Measurements from ENCODE around the gene CCDC27.
A peak's percentile ranks its signal among the peaks of the same experiment; 100 is the strongest.

CCDC27 gene

DNA sequence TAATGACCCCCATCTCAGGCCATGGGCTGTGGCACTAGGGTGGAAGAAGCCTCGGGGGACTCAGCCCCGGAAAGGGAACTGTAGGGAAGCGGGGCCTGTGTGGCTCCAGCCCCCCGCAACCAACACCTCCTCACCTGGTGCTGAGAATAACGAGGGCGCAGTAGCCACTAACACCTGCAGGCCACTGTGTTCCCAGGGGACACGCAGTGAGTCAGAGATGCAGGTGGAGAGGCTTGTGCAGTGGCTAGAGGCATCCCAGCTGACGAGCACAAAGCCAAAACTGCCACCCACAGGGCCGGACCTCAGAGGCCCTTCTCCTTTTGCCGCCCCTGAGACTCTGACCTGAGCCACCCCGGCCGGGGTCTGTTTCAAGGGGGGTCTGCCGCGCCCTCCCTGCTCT lies 33.5 kb upstream of the CCDC27 start:
- DNase-seq = no peak

DNA sequence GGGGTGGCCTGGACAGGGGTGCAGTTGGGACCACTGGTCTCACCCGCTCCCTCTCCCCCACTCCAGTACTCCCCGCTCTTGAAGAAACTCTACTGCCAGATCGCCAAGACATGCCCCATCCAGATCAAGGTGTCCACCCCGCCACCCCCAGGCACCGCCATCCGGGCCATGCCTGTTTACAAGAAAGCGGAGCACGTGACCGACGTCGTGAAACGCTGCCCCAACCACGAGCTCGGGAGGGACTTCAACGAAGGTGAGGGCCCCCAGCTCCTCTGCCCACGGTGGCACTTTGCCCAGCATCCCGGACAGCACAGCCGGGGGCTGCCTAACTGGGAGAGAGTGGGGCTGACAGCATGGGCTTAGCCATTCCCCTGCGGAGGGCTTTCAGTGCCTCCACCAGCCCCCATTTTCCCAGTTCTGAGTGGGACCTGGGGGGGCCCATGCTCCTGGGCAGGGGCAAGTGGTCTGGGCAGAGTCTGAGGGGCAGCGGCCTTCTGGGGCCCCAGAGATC lies 30.2 kb upstream of the CCDC27 start:
- DNase-seq = no peak

DNA sequence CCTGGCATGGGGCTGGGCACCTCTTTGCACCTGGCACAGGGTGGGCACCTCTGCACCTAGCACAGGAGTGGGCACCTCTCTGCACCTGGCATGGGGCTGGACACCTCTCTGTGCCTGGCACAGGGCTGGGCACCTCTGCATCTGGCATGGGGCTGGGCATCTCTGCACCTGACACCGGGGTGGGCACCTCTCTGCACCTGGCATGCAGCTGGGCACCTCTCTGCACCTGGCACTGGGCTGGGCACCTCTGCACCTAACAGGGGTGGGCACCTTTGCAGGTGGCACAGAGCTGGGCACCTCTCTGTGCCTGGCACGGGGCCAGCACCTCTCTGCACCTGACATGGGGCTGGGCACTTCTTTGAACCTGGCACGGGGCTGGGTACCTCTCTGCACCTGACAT lies 29.4 kb upstream of the CCDC27 start:
- no peak for DNase-seq

DNA sequence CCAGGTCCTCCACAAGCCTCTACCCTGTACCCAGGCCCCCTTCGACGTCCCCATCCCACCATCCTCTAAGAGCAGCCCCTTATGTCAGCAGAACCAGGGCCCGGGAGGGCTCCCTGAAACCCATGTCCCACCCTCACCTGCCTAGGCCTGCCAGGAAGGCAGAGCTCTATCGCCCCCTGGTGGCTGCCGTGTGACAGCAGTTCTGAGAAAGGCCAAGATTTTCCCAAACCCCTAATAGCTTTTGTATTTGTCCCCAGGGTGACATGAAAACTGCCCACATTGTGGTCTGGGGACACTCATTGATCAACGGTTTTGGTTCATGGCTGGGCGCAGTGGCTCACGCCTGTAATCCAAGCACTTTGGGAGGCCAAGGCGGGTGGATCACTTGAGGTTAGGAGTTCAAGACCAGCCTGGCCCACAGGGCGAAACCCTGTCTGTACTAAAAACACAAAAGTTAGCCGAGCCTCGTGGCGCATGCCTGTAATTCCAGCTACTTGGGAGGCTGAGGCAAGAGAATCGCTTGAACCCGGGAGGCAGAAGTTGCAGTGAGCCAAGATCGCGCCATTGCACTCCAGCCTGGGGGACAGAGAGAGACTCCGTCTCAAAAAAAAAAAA lies 27.7 kb upstream of the CCDC27 start:
- peak; percentile 5 for DNase-seq

DNA sequence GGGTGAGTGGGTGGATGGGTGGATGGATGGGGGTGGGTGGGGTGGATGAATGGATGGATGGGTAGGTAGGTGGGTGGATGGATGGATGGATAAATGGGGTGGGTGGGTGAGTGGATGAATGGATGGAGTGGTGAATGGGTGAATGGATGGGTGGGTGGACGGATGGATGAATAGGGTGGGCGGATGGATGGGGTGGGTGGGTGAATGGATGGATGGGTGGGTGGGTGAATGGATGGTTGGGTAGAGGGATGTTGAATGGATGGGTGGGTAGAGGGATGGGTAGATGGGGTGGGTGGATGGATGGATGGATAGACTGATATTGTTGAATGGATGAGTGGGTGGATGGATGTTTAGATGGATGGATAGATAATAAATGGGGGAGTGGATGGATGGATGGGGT lies 26.9 kb upstream of the CCDC27 start:
- DNase-seq = no peak

DNA sequence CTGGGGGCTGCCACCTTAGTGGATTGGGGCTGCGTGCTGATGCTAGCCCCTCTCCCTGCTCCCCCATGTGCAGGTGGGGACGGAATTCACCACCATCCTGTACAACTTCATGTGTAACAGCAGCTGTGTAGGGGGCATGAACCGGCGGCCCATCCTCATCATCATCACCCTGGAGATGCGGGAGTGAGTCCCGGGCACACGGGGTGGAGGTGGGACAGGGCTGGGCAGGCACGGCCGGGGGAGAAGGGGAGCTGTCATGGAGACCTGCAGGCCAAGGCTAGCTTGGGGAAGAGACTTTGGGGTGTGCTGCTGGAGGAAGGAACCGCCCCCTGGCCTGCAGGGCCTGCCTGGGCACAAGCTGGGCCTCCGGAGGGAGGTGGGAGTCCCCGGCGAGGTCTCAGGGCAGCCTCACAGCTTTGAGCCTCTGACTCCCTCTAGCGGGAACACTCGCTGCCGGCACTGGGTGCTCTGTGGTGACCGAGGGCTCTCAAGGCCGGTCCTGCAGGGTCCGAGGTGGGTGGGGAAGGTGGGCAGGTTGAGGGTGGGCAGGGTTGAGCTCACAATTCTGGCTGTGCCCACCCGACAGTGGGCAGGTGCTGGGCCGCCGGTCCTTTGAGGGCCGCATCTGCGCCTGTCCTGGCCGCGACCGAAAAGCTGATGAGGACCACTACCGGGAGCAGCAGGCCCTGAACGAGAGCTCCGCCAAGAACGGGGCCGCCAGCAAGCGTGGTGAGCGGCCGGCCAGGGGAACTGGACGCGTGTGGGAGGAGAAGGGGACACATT lies 25.0 kb upstream of the CCDC27 start:
- DNase-seq = peak; percentile 12

DNA sequence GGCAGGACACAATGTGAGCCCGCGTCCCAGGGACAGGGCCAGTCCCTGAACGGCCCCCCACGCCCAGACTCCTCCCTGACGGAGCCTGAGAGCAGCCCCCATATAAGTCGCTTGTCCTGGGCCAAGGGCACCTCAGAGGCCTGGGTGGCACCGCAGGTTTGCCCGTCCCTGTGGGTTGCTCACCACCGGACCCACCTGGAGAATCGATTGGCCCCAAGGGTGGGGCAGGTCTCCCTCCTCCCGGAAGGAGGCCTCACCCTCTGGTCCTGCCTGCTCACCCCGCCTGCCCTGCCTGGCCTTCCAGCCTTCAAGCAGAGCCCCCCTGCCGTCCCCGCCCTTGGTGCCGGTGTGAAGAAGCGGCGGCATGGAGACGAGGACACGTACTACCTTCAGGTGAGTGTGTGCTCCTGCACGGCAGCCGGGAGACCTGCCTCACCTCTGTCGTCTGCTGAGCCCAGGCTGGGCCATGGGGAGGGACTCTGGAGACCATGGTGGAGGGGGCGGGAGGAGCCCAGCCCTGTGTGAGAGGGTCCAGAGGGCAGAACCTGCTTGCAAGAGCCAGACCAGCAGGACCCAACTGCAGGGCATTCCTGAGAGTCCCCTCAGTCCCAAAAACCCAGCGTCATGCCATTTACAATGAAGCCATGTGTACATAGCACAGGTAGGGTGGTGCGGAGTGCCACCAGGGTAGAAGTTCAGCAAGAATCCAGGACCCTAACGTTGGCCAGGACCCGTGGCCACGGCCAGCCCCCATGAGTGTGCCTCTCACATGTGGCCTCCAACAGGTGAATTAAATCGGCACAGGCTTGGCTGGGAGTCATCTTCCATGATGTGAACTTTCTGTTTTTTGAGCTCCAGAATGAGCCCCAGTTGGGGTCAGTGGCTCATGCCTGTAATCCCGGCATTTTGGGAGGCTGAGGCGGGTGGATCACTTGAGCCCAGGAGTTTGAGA lies 24.1 kb upstream of the CCDC27 start:
- no peak for DNase-seq

DNA sequence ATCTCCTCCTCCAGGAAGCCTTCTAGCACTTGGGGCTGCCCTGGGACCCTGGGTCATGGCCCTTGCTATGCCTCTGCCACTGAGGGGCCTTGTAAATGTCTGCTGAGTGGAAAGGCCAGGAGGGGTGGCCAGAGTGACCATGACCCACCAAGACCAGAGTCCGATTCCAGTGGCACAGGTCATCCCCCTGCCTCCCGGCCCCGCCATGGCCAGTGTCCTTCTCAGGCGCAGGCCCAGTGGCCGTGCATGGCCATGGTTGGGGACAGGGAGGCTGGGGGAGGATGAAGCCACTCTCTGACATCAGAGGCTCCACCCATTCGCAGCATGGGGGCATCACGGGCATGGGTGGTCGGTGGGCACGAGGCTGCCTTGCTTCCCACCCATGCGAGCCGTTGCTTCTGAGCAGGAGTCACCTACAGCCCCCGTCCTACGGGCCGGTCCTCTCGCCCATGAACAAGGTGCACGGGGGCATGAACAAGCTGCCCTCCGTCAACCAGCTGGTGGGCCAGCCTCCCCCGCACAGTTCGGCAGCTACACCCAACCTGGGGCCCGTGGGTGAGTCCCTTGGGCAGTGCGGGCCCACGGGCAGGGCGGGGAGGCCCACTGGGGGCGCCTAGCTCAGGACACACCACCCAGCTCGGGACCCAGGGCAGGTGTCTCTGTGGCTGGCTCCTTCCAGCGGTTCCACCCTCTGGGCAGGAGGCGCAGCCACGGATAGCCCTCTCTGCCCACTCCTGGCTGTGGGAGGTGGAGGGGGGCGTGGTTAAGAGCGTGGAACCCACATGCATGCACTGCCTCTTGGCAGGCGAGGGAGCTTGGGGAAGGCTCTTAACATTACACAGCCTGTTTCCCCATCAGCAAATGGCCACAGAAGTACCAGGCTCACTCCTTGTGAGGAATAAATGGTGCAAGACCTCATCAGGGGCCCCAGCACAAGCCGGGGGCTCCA lies 22.4 kb upstream of the CCDC27 start:
- DNase-seq = no peak

DNA sequence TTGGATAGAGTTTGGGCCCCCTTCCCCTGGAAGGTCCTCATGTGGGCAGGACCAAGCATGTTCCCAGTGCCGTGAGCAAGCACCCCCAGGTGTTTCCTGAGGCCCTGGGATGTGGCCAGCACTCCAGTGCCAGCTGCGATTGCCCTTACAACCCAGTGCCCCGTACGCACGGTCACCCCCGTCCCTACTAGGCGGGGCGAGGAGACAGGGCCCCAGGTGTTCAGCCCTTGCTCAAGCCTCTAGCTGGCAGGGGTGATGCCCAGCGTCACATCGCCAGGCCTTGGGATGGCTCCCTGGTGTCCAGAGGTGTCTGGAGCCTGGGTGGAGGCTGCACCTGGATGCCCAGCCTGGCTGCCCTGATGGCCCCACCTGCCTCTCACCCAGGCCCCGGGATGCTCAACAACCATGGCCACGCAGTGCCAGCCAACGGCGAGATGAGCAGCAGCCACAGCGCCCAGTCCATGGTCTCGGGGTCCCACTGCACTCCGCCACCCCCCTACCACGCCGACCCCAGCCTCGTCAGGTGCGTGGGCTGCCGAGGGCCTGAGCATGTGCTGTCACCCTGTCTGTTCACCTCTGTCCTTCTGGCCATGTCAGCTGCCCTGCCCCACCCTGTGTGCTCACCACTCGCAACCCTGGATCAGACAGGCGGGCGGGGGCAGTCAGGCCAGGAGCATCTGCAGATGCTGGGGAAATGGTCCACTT lies 21.6 kb upstream of the CCDC27 start:
- DNase-seq = no peak

DNA sequence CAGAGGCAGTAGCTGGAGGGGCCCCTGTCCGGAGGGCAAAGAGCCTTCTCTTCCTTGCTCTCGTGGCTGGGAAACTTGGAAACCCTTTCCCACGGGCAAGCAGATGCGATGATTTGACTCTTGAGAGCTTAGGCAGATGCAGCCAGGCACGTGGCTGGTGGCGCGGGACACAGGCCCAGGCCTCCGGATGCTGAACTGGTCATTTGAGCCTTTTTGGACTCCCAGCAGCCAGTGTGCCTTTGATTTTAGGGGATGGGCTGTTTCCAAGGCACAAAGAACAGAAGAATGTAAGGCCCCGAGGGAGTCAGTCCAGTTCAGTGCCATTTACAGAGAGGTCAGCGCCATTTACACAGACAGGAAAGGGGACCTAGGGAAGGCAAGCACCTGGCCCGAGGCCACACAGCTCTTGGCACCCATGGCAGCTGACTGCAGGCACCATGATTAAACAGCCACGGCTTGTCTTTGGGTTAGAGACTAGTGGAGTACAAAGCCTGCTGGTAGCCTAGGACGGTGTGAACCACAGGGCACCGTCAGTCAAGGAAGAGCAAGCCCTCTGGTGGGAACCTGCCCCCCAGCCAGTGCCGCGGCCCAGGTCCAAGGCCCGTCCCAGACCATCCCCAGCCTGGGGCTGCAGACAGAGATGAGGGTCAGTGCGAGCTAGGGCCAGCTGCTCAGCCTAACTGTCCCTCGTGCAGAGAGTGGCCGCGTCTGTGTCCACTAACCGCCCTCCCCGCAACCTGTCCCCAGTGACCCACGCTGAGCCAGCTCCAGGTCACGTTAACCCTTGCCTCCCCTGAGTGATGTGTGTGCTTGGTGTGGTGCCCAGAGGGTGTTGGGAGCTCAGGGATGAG lies 20.4 kb upstream of the CCDC27 start:
- no peak for DNase-seq

DNA sequence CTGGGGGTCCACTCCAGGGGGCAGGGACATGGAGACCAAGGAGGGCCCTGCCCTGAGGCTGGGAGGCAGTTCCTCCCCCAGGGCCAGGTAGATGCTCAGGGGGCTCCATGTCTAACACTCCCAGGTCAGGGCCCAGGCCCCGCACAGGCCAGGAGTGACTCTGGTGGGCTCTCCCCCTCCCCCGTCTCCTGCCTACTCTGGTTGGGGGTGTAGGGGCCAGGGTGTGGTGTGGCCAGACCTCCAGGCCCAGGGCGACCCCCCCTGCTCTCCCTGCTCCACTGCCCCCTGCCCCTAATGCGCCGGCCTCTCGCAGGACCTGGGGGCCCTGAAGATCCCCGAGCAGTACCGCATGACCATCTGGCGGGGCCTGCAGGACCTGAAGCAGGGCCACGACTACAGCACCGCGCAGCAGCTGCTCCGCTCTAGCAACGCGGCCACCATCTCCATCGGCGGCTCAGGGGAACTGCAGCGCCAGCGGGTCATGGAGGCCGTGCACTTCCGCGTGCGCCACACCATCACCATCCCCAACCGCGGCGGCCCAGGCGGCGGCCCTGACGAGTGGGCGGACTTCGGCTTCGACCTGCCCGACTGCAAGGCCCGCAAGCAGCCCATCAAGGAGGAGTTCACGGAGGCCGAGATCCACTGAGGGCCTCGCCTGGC lies 19.7 kb upstream of the CCDC27 start:
- no peak for DNase-seq

DNA sequence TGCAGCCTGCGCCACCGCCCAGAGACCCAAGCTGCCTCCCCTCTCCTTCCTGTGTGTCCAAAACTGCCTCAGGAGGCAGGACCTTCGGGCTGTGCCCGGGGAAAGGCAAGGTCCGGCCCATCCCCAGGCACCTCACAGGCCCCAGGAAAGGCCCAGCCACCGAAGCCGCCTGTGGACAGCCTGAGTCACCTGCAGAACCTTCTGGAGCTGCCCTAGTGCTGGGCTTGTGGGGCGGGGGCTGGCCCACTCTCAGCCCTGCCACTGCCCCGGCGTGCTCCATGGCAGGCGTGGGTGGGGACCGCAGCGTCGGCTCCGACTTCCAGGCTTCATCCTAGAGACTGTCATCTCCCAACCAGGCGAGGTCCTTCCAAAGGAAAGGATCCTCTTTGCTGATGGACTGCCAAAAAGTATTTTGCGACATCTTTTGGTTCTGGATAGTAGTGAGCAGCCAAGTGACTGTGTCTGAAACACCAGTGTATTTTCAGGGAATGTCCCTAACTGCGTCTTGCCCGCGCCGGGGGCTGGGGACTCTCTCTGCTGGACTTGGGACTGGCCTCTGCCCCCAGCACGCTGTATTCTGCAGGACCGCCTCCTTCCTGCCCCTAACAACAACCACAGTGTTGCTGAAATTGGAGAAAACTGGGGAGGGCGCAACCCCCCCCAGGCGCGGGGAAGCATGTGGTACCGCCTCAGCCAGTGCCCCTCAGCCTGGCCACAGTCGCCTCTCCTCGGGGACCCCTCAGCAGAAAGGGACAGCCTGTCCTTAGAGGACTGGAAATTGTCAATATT lies 19.0 kb upstream of the CCDC27 start:
- no peak for DNase-seq

DNA sequence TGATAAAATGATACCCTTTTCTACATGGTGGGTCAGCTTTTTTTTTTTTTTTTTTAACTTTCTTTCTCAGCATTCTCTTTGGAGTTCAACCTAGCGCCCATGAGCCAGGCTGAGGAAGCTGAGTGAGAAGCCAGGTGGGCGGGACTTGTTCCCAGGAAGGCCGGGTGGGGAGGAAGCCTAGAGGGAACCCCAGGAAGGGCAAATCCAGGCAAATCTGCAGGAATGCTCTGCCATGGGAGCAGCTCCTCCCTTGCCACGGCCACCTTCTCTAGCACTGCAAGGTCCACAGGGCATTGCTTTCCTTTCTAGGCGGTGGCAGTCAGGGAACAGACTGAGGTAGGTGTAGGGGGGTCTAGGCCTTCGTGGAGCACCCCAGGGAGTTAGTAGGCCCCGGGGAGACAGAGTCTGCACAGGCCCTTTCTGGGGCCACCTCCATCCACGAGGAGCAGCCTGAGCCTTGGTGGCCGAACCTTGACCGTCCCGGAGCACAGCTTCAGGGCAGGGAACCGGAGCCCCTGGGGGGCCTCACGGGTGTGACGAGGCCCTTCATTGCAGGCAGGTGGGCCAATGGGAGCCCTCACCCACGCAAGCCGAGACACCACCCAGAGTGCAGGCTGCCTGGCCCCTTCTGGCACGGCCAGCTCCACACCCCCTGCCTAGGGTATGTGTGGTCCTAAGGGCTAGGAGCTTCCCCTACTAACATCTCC lies 18.2 kb upstream of the CCDC27 start:
- no peak for DNase-seq

DNA sequence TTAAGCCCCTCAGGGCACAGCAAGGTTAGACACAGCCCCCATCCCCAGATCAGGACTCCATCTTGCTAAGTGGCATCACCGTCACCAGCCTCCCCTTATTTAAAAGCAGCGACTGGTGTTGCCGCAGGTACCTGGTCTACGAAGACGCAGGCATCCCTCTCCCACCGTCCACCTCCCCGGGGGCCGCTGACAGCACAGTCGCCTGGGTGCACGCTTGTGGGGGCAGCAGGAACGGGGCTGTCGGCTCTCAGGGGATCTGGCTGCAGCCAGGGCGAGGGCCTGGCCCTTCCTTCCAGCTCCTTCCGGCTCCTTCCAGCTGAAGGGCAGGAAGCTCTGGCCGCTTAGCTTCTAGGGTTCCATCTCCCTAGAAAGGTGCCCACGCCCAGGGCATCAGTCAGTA lies 17.6 kb upstream of the CCDC27 start:
- DNase-seq = no peak

DNA sequence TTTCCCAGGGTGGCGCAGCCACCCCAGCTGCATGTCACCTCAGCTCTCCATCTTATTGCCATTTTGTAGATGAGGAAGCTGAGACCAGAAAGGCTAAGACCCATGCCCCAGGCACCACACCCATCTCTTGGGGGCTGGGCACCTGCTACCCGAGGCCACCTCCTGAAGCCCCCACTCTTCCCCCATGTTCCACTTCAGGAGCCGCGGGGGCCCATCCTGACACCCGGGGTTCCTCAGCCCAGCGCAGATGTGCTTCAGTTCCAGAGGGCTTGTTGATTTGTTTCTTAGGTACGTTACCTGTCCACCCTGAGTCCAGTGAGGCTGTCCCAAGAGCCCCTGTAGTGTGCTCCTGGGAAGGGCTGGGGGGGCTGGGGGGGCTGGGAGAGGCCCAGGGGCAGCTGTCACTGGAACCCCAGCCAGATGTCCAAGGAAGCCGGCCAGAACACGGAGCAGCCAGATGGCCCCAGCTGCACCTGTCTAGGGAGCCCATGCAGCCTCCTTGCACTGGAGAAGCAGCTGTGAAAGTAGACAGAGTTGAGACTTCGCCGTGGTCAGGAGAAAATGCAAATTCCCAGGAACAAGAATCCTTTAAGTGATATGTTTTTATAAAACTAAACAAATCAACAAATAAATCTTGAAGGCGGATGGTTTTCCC lies 17.1 kb upstream of the CCDC27 start:
- DNase-seq = no peak

DNA sequence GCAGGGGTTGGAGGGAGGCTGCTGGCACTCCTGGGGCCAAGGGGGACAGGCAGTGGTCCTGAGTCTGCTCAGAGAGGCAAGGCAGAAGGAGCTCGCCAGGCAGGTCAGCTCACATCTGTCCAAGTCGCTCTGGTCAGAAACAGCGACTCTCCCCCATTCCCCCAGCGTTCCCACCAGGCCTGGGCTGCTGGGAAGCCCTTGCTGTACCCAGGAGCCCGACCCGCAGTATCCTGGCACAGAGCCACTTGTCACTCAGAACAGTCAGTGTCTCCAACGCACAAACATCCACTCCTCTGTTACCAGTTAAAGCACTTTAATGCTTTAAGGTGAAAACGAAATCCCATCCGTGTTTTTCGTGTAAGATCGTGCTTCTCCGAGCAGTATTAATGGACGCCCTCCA lies 16.6 kb upstream of the CCDC27 start:
- no peak for DNase-seq

DNA sequence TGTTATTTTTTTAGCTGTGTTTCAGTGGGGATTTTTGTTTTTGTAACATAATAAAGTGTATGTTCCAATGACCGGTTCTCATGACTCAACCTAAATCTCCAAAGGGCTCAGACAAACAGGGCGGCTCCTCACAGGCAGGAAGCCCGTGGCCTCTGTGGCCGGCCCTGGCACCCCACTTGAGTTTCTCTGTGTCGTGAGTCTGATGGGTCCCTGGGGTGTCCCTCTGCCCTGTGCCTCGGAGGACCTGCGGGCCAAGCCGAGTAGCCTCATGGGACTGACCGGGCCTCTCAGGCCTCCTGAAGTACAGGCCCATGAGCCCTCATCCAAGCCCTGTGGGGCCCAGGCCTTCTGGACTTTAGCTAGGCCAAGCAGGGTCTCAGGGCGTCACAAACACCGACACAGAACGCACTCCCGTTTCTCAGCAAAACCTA lies 16.1 kb upstream of the CCDC27 start:
- DNase-seq = no peak

DNA sequence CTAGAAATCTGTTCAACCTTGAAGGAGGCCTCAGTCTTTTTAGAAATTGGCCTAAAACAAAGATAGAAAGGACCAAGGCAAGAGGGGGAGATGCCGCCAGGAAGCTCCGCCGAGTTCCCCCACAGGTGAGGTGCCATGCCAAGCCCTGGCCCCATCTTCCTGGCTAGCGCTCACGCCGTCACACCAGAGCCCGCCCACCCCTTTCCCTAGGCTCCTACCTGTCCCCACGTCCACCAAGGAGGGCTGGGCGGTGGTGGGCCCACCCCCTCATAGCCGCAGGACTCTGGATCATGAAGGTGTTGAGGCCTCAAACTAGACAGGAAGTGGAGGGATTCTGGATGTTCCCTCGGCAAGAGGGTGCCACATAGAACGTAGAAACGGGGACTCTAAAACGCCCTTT lies 15.5 kb upstream of the CCDC27 start:
- DNase-seq = no peak
